Anterior cingulate cortex (tissue), 58 donors: Measurements from ENCODE around the gene DAPK1.
A peak's percentile ranks its signal among the peaks of the same experiment; 100 is the strongest.

Experiments
- DNase-seq, 58 donors: peaks; one replicate each; lab custom pipeline; 2025; lab: John Stamatoyannopoulos, UW

The DAPK1 gene

DNA sequence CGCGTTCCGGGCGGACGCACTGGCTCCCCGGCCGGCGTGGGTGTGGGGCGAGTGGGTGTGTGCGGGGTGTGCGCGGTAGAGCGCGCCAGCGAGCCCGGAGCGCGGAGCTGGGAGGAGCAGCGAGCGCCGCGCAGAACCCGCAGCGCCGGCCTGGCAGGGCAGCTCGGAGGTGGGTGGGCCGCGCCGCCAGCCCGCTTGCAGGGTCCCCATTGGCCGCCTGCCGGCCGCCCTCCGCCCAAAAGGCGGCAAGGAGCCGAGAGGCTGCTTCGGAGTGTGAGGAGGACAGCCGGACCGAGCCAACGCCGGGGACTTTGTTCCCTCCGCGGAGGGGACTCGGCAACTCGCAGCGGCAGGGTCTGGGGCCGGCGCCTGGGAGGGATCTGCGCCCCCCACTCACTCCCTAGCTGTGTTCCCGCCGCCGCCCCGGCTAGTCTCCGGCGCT lies at the start of gene DAPK1:
TSS of gene DAPK1 (plus strand) at position 264 of the 442 bp plus-strand sequence. CDS start 1,211 bp downstream, outside the sequence.
- peak in 45 of 58 donors; percentile 12 to 72 (median 37) for DNase-seq

DNA sequence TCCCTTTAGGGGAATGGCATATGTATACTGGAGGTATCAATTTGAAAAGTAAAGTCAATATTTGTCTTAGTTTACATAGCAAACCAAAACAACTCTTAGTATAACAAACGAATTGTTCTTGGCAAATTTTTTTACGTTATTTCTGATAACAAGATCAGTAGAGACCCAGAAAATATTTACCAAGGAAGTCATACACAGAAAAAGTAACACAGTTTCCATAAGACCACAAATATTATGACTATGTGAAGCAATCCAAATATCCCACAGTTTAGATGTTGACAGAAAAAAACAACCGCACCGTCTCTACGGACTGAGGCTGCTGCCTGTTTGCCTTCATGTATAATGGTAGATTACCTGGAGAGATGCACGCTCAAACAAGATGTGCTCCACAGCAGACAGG lies 46.5 kb upstream of the DAPK1 start:
- DNase-seq, result no peak

DNA sequence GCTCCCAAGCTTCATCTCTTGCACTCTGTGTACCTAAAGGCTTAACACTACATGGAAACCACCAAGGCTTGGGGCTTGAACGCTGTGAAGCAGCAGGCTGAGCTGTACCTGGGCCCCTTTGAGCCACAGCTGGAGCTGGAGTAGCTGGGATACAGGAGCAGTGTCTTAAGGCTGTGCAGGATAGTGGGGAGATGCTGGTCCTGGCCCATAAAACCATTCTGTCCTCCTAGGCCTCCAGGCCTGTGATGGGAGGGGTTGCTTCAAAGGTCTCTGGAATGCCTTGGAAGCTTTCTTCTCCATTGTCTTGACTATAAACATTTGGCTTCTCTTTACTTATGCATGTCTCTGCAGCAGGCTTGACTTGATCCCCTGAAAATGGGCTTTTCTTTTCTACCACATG lies 42.3 kb upstream of the DAPK1 start:
- no peak for DNase-seq

DNA sequence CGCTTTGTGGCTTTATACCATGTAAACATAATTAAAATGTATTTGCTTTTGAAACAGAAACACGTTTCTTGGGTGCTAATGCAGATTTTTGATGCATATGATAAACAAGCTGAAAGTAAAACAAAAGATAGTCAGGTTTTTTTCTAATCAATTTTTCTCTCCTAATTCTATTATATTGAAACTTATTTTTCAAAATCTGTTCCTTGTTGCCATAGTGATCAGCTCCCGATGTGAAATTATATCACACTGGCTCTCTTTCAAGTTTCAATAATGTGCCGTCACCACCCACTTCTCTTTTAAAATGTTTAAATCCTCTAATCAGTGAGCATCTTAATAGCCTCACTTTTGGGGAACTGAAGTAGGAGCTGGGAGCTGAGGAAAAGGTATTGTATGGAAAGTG lies 36.4 kb upstream of the DAPK1 start:
- no peak for DNase-seq

DNA sequence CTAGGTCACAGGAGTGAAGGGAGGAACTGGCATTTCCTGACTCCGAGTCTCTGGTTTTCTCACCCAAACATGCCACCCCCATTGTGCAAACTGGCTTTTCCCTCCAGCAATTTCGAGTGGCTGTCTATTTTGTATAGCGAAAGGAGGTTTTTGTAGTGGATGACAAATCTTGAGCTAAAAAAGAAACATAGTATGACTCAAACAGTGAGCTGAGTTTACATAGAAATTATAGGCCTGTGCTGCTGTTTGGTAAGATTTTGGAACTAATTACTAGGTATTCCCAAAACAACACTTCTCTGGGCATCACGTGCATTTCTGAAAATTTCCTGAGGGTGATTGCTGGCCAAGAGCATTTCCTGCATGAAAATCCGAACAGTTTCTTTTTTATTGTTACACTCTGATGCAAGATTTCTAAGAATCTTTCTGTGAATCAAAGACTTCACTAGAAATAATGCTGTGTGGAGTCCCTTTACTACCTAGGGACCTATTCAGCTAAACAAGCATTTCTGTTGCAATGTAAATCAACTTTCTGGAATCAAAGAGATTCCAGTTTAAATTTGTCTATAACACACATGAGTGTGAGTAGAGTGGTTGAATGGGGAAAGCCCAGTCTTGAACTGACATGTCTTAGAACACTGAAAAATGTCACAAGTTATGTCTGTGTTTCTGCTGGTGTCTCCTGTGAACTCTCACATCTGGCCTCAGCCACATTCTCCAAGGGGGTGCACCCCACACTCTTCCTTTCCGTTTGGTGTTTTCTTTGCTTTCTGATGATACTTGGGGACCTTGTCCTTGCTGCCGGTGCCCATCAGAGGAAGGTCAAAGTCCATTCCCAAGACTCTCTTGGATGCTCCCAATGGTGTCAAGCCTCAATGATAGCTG lies 33.3 kb upstream of the DAPK1 start:
- peak in 8 of 58 donors; percentile 4 to 34 (median 16) for DNase-seq

DNA sequence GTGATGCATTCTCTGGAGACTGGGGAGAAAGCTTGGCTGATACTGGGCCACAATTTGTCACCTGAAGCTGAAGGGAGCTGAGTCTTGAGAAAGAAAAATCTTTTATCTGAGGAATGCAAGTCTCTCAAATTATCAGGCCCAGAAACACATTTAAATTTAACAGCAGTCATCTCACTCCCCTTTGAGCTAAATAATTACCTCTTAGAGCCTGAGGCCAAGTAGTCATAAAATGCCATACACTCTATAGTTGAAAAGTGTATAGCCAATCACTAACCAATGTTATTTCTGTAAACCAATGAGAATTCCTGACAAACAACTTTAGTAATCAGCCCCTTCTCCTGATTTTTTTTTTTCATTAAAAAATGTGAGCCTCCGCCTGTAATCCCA lies 32.7 kb upstream of the DAPK1 start:
- no peak for DNase-seq

DNA sequence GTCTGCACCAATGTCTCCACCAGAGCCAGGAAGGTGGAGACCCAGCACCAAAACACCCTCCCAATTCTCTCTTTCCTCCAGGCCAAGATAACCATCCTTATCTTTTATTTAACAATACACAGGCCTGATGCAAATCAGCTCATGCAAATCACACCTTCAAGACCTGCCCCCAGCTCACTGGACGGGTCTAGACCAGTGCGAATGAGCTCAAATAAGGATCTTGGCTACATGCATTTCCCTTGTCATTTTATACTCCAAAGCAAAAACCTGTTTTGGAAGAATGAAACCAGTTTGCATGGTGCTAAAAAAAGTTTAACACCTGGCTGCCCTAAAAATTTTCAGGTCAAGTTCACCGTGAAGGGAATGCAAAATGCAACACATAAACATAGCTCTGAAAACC lies 31.9 kb upstream of the DAPK1 start:
- no peak for DNase-seq

DNA sequence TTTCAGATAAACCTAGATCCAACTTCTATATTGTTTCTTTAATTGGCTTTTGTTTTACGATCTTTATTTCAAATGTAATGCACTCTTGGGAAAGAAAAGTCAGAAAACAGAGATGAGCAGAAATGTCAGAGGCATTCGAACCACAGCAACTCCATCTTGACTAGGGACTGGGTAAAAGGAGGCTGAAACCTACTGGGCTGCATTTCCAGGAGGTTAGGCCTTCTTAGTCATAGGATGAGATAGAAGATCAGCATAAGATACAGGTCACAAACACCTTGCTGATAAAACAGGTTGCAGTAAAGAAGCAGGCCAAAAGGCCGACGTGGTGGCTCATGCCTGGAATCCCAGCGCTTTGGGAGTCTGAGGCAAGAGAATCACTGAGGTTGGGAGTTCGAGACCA lies 30.5 kb upstream of the DAPK1 start:
- DNase-seq, result no peak

DNA sequence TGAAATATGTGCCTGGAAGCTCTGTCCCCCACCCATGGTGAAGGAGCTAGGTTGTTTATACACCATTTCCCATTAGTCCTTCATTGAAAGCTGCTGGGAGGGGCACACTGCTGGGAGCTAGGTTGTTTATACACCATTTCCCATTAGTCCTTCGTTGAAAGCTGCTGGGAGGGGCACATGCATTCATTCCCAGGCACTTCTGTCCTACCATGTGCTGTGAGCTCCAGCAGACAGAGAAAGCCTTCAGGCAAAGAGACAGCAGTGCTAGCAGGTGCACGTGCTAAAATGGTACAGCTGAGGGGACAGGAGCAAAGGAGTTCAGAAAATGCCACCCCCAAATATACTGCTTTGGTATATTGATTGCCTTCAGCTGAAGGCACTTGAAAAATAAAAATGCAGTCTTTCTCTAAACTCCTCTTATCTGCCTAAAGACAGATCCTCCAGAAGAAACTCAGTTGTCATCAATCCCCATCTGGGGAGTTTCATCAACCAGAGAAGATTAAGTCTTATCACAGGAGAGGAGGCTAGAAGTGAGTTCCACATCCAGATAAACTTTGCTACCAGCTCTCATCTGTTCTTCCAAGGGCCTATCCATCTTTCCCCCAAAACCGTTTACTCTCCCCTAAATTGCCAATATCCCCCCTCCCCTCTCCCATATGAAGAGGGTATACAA lies 27.7 kb upstream of the DAPK1 start:
- no peak for DNase-seq

DNA sequence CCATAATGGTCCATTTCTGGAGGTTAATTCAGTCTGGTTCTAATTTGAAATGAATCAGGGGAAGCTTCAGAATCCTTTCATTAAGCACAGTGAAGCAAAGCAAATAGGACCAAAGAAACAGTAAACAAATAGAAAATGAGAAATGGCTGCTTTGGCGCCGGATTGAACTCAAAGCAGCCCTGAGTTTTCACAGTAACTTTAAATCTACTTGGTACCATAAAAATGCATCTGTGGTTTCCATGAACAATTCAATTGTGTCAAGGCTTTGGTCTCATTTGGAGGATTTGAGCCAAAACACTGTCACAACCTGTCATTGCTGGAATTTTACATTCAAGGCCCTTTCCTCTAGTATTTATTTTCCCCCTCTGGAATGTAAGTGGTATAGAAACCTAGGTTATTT lies 25.9 kb upstream of the DAPK1 start:
- DNase-seq, result no peak

DNA sequence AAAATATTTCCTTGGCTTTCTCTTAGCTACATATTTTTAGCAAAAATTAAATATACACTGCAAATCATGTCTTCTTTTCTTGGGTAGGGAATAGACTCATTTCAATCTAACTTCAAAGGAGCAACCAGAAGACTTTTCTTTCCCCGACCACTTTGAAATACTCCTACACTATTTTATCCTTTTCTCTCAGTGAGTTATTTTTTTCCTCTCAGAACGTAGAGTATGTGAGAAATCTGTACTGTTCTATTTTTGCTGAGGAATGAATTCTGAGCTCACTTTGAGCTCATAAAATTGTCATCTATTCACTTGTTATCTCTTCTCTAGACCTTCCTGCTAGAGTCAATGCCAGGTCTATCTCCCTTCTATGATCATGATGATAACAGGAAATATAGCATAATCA lies 22.2 kb upstream of the DAPK1 start:
- DNase-seq, result no peak

DNA sequence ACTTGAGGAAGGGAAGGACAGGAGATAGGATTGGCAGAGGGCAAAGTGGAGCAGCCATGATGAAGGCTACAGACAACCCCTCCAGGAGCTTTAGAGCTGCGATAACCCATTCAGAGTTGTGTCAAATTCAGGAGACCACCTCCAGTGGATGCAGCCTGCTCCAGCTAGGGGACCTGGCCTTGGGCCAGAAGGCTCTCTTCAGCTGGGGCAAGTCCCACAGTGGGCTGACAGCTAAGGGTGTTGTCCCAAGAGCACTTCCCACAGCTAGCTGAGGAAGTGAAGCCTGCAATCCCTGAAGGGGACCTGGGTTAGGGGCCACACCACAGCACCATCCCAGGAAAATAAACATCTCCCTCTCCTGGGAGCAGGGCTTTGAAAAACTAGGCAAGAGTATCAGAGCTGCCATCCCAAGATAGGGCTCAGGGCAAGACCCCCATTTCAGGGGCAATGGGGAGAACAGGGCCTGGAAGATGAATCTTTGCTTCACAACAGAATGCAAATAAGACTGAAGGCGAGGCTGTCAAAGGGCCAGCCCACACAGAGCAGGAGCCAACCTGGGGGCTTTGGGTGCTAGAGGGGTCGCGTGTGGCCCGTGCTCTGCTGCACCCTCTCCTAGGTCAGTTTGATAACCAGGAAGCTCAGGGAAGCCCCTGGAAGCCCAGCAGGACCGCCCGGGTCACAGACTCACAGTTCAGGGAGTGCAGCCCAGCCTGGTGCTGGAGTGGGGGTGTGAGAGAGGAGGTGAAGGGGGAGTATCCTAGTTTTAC lies 19.3 kb upstream of the DAPK1 start:
- no peak for DNase-seq

DNA sequence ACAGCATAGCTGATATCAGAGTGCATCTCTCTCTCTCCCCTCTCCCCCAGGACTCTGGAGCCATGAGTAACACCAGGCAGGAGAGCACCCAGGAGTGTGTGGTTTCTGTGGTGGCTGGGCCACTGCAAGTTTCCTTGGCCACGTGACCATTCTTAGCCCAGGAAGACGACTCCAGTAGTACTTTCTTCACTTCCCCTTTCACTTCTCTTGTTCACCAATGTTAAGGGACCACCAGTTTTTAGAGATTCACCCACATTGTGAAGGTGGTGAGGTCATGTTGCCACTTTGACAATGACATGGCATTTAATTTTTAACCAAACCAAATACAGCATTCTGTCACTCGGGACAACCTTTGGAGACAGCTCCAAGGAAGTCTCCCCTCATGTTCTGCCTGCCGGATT lies 17.9 kb upstream of the DAPK1 start:
- peak in 11 of 58 donors; percentile 2 to 37 (median 11) for DNase-seq

DNA sequence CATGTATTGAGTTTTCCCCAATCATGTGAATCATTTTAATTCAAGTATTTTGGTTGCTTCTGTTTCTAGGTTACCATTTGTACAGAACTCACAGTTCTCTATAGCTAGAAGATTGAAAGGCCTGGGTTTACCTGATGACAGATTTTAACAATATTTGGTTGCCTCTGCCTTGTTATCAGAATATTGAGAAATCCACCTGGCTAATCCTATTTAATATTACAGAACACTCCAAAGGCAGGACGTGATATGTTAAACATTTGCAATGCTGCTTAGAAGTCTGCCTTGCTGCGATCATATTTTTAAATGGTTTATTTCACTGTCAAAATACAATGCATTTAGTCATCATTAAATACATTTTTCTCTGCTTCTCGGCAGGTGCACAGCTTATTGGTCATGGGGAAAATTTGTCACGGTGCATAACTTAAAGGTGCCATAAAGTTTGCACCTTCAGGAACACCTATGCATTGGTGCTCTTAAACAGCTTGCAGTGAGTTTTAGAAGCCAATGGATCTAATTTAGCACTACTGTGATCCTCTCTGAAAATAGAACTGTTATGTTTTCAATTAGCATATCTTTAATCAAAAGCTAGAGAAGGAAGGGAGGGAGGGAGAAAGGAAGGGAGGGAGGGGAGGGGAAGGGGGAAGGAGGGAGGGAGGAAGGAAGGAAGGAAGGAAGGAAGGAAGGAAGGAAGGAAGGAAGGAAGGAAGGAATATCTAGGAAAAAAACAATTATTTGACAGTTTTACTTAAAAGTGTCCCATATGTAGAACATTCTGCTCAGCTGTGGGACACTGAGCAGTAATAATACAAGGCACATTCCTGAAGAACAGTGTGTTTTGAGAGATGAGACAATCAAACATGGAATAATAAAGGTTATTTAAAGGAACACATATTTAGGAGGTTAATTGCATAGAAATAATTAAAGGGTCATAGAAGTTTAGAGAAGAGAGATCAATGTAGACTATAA lies 15.5 kb upstream of the DAPK1 start:
- no peak for DNase-seq

DNA sequence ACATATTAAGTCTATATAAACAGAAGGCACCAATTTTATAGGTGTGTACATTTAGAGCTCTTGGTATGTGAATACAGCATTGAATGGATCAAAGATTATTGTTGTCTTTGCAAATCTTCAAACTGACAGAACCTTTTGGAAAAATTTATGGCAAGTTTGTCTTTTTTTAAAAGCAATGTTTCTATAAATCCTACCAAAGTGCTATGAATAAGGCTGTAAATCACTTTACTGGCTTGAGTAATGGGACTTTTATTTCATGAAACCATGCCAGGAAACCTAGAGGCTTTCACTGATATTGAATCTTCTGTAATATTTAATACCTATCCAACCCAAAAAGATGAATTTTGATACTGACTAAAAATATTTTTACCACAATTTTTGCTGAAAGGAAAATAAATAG lies 7.4 kb upstream of the DAPK1 start:
- no peak for DNase-seq

DNA sequence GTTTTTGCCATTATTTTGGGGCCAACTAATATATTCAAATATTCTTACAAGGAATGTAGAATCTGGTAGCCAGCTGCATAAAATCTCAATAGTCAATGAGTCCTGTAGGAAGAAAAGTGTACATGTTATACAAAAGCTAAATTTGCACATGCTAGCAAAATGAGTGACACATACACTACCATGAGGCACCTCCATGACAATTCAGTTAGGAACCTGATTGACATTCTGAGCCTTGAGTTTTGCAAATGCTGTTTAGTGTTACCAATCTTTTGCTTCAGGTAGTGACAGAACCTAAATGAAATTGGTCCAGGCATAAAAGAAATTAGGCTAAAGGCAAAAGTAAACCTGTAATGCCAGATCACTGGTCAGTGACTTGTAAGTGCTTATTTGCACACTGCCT lies 6.8 kb upstream of the DAPK1 start:
- no peak for DNase-seq

DNA sequence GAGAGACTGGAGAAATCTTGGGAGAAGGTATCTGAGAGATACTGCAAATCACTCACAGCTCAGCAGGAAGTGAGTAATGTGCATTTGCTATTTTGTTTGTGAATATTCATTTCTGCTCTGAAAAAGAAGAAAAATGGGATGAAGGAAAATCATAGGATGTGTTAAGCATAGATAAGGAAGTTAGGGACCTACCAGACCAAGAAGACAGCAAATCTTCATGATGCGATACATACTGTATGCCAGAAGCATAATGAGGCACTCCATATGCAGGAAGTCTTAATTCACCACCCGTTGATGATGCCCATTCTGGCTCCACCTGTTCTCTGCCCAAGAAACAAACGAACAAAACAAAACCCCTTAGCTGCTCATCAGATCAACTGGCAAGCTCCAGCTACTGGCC lies 6.1 kb upstream of the DAPK1 start:
- no peak for DNase-seq

DNA sequence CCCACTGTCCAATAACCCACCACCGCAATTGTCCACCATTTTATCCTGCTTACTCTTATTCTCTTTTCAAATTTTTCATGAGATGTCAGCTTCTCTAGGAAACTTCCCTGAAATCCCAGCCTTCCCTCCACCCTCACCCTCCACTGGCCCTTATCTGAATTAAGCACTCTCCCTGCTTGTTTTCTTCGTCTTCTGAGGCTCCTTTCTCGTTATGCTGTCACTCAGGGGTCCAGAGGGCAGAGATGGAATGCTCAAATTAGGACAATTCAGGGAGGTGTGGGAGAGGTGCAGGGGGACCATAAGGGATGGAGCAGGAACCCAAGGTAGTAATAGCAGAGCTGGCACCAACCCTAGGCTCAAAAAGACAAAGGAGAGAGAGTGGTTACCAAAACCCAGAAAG lies 5.0 kb upstream of the DAPK1 start:
- DNase-seq, result no peak

DNA sequence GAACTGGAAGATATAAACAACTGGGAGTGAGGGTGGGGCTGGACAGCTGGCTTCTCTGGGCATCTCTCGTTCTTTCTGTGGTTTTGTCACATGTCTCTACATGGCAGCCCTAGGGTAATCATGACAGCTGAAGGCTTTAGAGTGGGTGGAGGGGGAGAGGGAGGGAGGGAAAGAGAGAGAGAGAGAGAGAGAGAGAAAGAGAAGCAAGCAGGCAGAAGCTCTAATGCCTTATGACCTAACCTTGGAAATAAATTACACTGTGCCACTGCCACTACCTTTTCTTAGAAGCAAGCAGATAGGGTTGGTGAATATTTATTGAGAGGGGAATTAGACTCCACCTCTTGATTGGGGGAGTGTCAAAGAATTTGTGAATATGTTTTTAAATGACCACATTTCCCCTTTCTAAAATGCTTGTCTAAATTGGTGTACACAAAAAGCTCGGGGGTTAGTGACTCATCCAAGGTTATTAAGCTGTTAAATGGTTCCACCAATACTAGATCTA lies 2.6 kb upstream of the DAPK1 start:
- no peak for DNase-seq
